ENCODE results near the gene GEMIN5.
"Not testable (repeated sequence)": the region's sequence is repeated elsewhere in the genome, so short reads cannot be mapped to it uniquely, and the experiment has no call there.

Gene GEMIN5

GRCh38 chr5:154945695-154946301 is 7.8 kb upstream of the GEMIN5 start:
- in situ Hi-C loops (cut with MboI; ENCODE audit: low pct_unique_long_range_greater_than_20kb, low sequenced_read_pairs, unreplicated experiment), result no loop called here
- peak; percentile 53 for TF ChIP-seq CTCF (IDR thresholded peaks at IDR 0.05; ENCODE audit: extremely low read depth, insufficient read depth, missing control alignments)
- no peak for DNase-seq (ENCODE audit: low spot score)

GRCh38 chr5:154944716-154945115 is 6.7 kb upstream of the GEMIN5 start:
- TF ChIP-seq CTCF (IDR thresholded peaks at IDR 0.05; ENCODE audit: extremely low read depth, insufficient read depth, missing control alignments), result no peak
- in situ Hi-C loops (cut with MboI; ENCODE audit: low pct_unique_long_range_greater_than_20kb, low sequenced_read_pairs, unreplicated experiment), result no loop called here
- no peak for DNase-seq (ENCODE audit: low spot score)

GRCh38 chr5:154943527-154943926 is 5.5 kb upstream of the GEMIN5 start:
- no peak for TF ChIP-seq CTCF (IDR thresholded peaks at IDR 0.05; ENCODE audit: extremely low read depth, insufficient read depth, missing control alignments)
- in situ Hi-C loops (cut with MboI; ENCODE audit: low pct_unique_long_range_greater_than_20kb, low sequenced_read_pairs, unreplicated experiment), result no loop called here

GRCh38 chr5:154940772-154941620 is 3.0 kb upstream of the GEMIN5 start, which contains the start of gene MRPL22:
TSS of gene MRPL22 (plus strand) at chr5:154941073. CDS start at chr5:154941111, 38 bp downstream.
- DNase-seq (ENCODE audit: low spot score), result peak; percentile 91
- in situ Hi-C loops (cut with MboI; ENCODE audit: low pct_unique_long_range_greater_than_20kb, low sequenced_read_pairs, unreplicated experiment), result no loop called here
- TF ChIP-seq CTCF (IDR thresholded peaks at IDR 0.05; ENCODE audit: extremely low read depth, insufficient read depth, missing control alignments), result no peak

More at GRCh38 chr5:154943527-154943926, 5.5 kb upstream of the GEMIN5 start:
- DNase-seq (ENCODE audit: low spot score), result no peak

GRCh38 chr5:154940375-154940771 is 2.4 kb upstream of the GEMIN5 start:
- no peak for DNase-seq (ENCODE audit: low spot score)
- TF ChIP-seq CTCF (IDR thresholded peaks at IDR 0.05; ENCODE audit: extremely low read depth, insufficient read depth, missing control alignments), result no peak
- in situ Hi-C loops (cut with MboI; ENCODE audit: low pct_unique_long_range_greater_than_20kb, low sequenced_read_pairs, unreplicated experiment), result no loop called here

- DNase-seq (ENCODE audit: low spot score); in situ Hi-C loops (cut with MboI; ENCODE audit: low pct_unique_long_range_greater_than_20kb, low sequenced_read_pairs, unreplicated experiment): not testable (repeated sequence)
These were observed 1.4 kb upstream of the GEMIN5 start for GRCh38 chr5:154939387-154939786.

GRCh38 chr5:154937186-154937717 is 759 bp downstream of the GEMIN5 start:
- in situ Hi-C loops (cut with MboI; ENCODE audit: low pct_unique_long_range_greater_than_20kb, low sequenced_read_pairs, unreplicated experiment), result no loop called here
- DNase-seq (ENCODE audit: low spot score), result no peak

More at GRCh38 chr5:154937186-154937717, 759 bp downstream of the GEMIN5 start:
- TF ChIP-seq CTCF (IDR thresholded peaks at IDR 0.05; ENCODE audit: extremely low read depth, insufficient read depth, missing control alignments), result no peak

Data from GM13977 (cell line).